B cell (primary cell): ENCODE results near the gene TSPAN18. TPM values are rescaled to one million over a fixed set of nuclear protein-coding genes. Genes with fewer than 3 reads are reported as not detected.

ENCODE experiments used
- ATAC-seq: fragments of 200-7000 bp; cut with Tn5 transposase; one replicate; pipeline ENCODE4 v1.10.0; 2021; ENCODE audit warnings: low read depth, mild to moderate bottlenecking, moderate number of reproducible peaks, moderate library complexity
- CTCF ChIA-PET: fragments of 350-600 bp; sonication (Branson Sonifier 250); formaldehyde crosslinking; loops from one replicate; lab custom pipeline; 2021; ENCODE audit warnings: antibody characterized with exemption, inconsistent platforms; lab: Charles Lee
- POLR2A ChIA-PET: fragments of 350-600 bp; sonication (Branson Sonifier 250); formaldehyde crosslinking; loops from one replicate; lab custom pipeline; 2021; ENCODE audit warnings: antibody characterized with exemption; lab: Charles Lee
- DNase-seq: peaks from one replicate; pipeline ENCODE4 v3.0.0; 2013
- H2AFZ ChIP-seq: 2 replicates; pipeline ENCODE4 v1.6.1; 2012; ENCODE audit warnings: mild to moderate bottlenecking, low read depth, low read length; ENCODE audit not compliant: insufficient read depth, poor library complexity, severe bottlenecking
- H3K27ac ChIP-seq, 2 donors: 1 replicate in 1 of 2; 2 replicates in 1 of 2; pipeline ENCODE4 v1.5.1; 2012 to 2013; ENCODE audit warnings: low read length in 2 of 2, mild to moderate bottlenecking in 2 of 2, moderate library complexity in 1 of 2
- H3K27me3 ChIP-seq, 4 experiments: fragments of 200-600 bp in 1 of 4; sonication (generic) in 1 of 4; replicated peaks in 1 of 4; 1 replicate in 2 of 4; 2 replicates in 2 of 4; pipeline versions ENCODE4 v1.6.1 to v1.7.0; 2013 to 2016; ENCODE audit warnings: low read length in 3 of 4, mild to moderate bottlenecking in 2 of 4, mixed read lengths in 1 of 4, moderate library complexity in 1 of 4; ENCODE audit not compliant: insufficient read depth in 4 of 4, control insufficient read depth in 3 of 4; ENCODE audit errors: control extremely low read depth in 1 of 4
- H3K36me3 ChIP-seq, 2 experiments: replicated peaks in 1 of 2; 1 replicate in 1 of 2; 2 replicates in 1 of 2; pipeline versions ENCODE4 v1.6.1 to v1.7.1; 2013; ENCODE audit warnings: low read length in 1 of 2; ENCODE audit not compliant: insufficient read depth in 2 of 2, control insufficient read depth in 1 of 2; ENCODE audit errors: control extremely low read depth in 1 of 2, extremely low read depth in 1 of 2
- H3K4me1 ChIP-seq, 2 donors: fragments of 200-600 bp in 1 of 2; sonication (generic) in 1 of 2; 1 replicate in 1 of 2; 2 replicates in 1 of 2; pipeline versions ENCODE4 v1.5.1 to v1.6.1; 2013 to 2017; ENCODE audit warnings: low read length in 2 of 2; ENCODE audit not compliant: control insufficient read depth in 2 of 2, insufficient read depth in 2 of 2
- H3K4me2 ChIP-seq: replicated peaks from 2 replicates; pipeline ENCODE3; 2012; ENCODE audit warnings: mild to moderate bottlenecking, low read depth, low read length; ENCODE audit not compliant: poor library complexity, severe bottlenecking
- H3K4me3 ChIP-seq, 5 experiments: fragments of 200-600 bp in 1 of 5; sonication (generic) in 1 of 5; 1 replicate in 3 of 5; 2 replicates in 2 of 5; pipeline versions ENCODE4 v1.5.1 to v1.7.0; 2011 to 2016; ENCODE audit warnings: low read length in 4 of 5, mild to moderate bottlenecking in 4 of 5, low read depth in 2 of 5, control low read depth in 1 of 5, moderate library complexity in 1 of 5; ENCODE audit not compliant: insufficient read depth in 1 of 5; ENCODE audit errors: control extremely low read depth in 1 of 5, extremely low read depth in 1 of 5
- H3K79me2 ChIP-seq: fragments of 200-600 bp; sonication (generic); one replicate; pipeline ENCODE4 v1.6.0; 2016; ENCODE audit warnings: low read length; ENCODE audit not compliant: control insufficient read depth, insufficient read depth
- H3K9ac ChIP-seq: fragments of 200-600 bp; sonication (generic); 2 replicates; pipeline ENCODE4 v1.6.1; 2017; ENCODE audit warnings: mild to moderate bottlenecking, low read length, moderate library complexity
- H3K9me3 ChIP-seq, 3 donors: one replicate each; pipeline versions ENCODE4 v1.6.1 to v1.7.1; 2013; ENCODE audit warnings: low read length in 2 of 3; ENCODE audit not compliant: control insufficient read depth in 2 of 3, insufficient read depth in 1 of 3; ENCODE audit errors: control extremely low read depth in 1 of 3
- H4K20me1 ChIP-seq: 2 replicates; pipeline ENCODE4 v1.6.0; 2012; ENCODE audit warnings: mild to moderate bottlenecking, low read length; ENCODE audit not compliant: insufficient read depth, control insufficient read depth, poor library complexity, severe bottlenecking
- H3K27ac Mint-ChIP-seq: one replicate; pipeline ENCODE4 v1.8.0; 2021; ENCODE audit warnings: mixed read lengths
- H3K27me3 Mint-ChIP-seq: one replicate; pipeline ENCODE4 v1.8.0; 2021; ENCODE audit warnings: mixed read lengths
- H3K4me1 Mint-ChIP-seq: one replicate; pipeline ENCODE4 v1.8.0; 2021; ENCODE audit warnings: mixed read lengths
- H3K4me3 Mint-ChIP-seq: one replicate; pipeline ENCODE4 v1.8.0; 2021; ENCODE audit warnings: mixed read lengths
- H3K9me3 Mint-ChIP-seq: one replicate; pipeline ENCODE4 v1.8.0; 2022; ENCODE audit warnings: mixed read lengths; ENCODE audit not compliant: insufficient read depth
- EZH2 ChIP-seq: IDR thresholded peaks from 2 replicates; pipeline ENCODE4 v1.6.1; 2012; ENCODE audit warnings: borderline replicate concordance, low read depth, mild to moderate bottlenecking, moderate library complexity, low read length; ENCODE audit not compliant: insufficient read depth, poor library complexity, severe bottlenecking
- WGBS: methylation state at CpG from one replicate; pipeline ENCODE4 v1.1.5; 2013; ENCODE audit warnings: missing lambda C conversion rate; ENCODE audit not compliant: insufficient coverage; 5-methylcytosine and 5-hydroxymethylcytosine counted together
- intact Hi-C: fragments of 100-400 bp; cut with micrococcal nuclease; formaldehyde crosslinking; loops from one replicate; pipeline ENCODE4 v1.10.0; 2022
- polyA plus RNA-seq: library from polyadenylated mRNA; depleted of rRNA; stranded (reverse); fragments of >200 nt; gene quantifications from 2 replicates; pipeline ENCODE4 v1.2.3, GENCODE V29; 2012
- total RNA-seq, 2 donors: library from RNA; stranded (reverse); fragments of 120-200 nt in 1 of 2; gene quantifications; 1 replicate in 1 of 2; 2 replicates in 1 of 2; pipeline versions ENCODE4 v1.2.3 to v1.2.4, GENCODE V29; 2013 to 2022
- TF ChIP-seq, protein P1 (sequence below): fragments of 200-600 bp; IDR thresholded peaks from one replicate; pipeline ENCODE4 v1.8.0; 2022; ENCODE audit warnings: antibody characterized with exemption, mild to moderate bottlenecking

TSPAN18 gene
- total and polyA plus RNA-seq, 2 donors (not counting 1 experiment from before 2014, with no cell fraction given), result 0.75 to 2.0 TPM

DNA sequence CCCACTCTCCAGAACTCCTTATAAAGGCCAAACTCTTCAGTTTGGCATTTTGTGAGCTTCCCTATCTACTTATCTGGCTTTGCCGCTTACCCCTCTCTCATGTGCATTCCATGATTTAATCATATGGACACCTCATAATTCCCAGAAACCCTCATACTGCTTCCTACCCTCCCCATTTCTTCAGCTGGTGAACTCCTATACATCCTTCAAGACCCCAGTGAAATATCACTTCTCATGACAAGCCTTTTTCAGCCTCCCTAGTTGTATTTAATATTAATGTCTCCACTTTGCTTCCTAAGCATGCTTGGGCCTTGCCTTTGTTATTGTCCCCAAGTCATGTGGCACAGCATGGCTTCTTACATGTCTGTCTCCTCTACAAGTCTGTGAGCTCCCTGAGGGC, 13.7 kb upstream of the TSPAN18 start:
- H4K20me1 ChIP-seq, result no peaks in the 10 kb centered on the region
- ATAC-seq (no peak), DNase-seq (no peak)
- H3K79me2 ChIP-seq, result no peaks in the 10 kb centered on the region
- POLR2A ChIA-PET, result no interaction called here
- H3K9ac ChIP-seq, result no peak overlapping the region
- no peak overlapping the region for H3K27ac Mint-ChIP-seq
- no peaks in the 10 kb centered on the region for H3K36me3 ChIP-seq
- CTCF ChIA-PET, result interaction anchor here (1.2 kb wide), 1 partner anchor 23 kb away, joined by 3 read pairs; no protein-coding TSS in a partner anchor
- intact Hi-C loops, result no loop called here
- H3K4me3 ChIP-seq, result no peak overlapping the region
- H3K9me3 ChIP-seq, result peaks cover 0 to 17% (median 0%) of the 10 kb centered on the region in 3 donors
- no peaks in the 10 kb centered on the region for H3K4me1 Mint-ChIP-seq
- WGBS, result 100% methylated on average over 1 of the region's 1 CpG
- H3K27ac ChIP-seq, result no peak overlapping the region
- no peak overlapping the region for H3K4me2 ChIP-seq
- no peaks in the 10 kb centered on the region for H3K9me3 Mint-ChIP-seq
- no peaks in the 10 kb centered on the region for H3K4me1 ChIP-seq
- TF ChIP-seq EZH2, result no peak
- TF ChIP-seq, protein P1, sequence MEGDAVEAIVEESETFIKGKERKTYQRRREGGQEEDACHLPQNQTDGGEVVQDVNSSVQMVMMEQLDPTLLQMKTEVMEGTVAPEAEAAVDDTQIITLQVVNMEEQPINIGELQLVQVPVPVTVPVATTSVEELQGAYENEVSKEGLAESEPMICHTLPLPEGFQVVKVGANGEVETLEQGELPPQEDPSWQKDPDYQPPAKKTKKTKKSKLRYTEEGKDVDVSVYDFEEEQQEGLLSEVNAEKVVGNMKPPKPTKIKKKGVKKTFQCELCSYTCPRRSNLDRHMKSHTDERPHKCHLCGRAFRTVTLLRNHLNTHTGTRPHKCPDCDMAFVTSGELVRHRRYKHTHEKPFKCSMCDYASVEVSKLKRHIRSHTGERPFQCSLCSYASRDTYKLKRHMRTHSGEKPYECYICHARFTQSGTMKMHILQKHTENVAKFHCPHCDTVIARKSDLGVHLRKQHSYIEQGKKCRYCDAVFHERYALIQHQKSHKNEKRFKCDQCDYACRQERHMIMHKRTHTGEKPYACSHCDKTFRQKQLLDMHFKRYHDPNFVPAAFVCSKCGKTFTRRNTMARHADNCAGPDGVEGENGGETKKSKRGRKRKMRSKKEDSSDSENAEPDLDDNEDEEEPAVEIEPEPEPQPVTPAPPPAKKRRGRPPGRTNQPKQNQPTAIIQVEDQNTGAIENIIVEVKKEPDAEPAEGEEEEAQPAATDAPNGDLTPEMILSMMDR, result no peak
- H3K4me3 Mint-ChIP-seq, result no peak overlapping the region
- H3K27me3 Mint-ChIP-seq, result peaks cover 20% of the 10 kb centered on the region
- H2AFZ ChIP-seq, result no peak overlapping the region
- H3K27me3 ChIP-seq, result peaks cover 0 to 19% (median 0%) of the 10 kb centered on the region in 4 experiments

DNA sequence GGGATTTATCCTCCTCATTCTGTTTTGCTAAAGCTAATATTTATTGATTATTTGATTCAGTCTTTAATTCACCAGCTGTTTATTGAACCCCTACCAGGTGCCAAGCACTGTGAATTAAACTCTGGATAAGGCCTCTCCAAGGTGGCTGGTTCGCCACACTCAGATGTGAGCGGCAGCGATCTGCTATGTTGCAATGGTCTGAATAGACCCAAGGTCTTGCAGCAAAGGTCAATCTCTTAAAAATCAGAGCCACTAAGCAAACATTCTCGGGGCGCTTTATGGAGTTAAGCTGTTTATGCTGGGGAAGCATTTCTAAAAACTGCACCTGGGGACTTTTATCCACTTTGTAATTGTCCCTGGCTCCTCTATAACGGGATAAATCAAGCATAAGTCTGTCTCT, 10.5 kb upstream of the TSPAN18 start:
- H2AFZ ChIP-seq, result no peak overlapping the region
- no peak overlapping the region for H3K27ac ChIP-seq
- no peak for TF ChIP-seq EZH2
- TF ChIP-seq, protein P1, result no peak
- no peaks in the 10 kb centered on the region for H3K4me1 ChIP-seq
- CTCF ChIA-PET, result no interaction called here
- H3K27me3 ChIP-seq, result peaks cover 0 to 10% (median 0%) of the 10 kb centered on the region in 4 experiments
- ATAC-seq (no peak), DNase-seq (no peak)
- H3K9me3 ChIP-seq, result peaks cover 0 to 3% (median 0%) of the 10 kb centered on the region in 3 donors
- H3K4me2 ChIP-seq, result no peak overlapping the region
- no peak overlapping the region for H3K4me3 Mint-ChIP-seq
- no peak overlapping the region for H3K27ac Mint-ChIP-seq
- H4K20me1 ChIP-seq, result no peaks in the 10 kb centered on the region
- H3K36me3 ChIP-seq, result no peaks in the 10 kb centered on the region
- H3K4me3 ChIP-seq, result no peak overlapping the region
- WGBS, result 91% methylated on average over 6 of the region's 6 CpGs
- no peaks in the 10 kb centered on the region for H3K79me2 ChIP-seq
- H3K9ac ChIP-seq, result no peak overlapping the region
- no peaks in the 10 kb centered on the region for H3K9me3 Mint-ChIP-seq
- H3K27me3 Mint-ChIP-seq, result peaks cover 12% of the 10 kb centered on the region
- intact Hi-C loops, result no loop called here
- POLR2A ChIA-PET, result no interaction called here
- no peaks in the 10 kb centered on the region for H3K4me1 Mint-ChIP-seq
